HG03196 (cell line): ENCODE data around the gene PSENEN.

ENCODE experiments used
- ATAC-seq: cut with Tn5 transposase; IDR thresholded peaks from one replicate; pipeline ENCODE4 v1.9.1; 2021; ENCODE audit not compliant: unreplicated experiment

PSENEN gene

DNA sequence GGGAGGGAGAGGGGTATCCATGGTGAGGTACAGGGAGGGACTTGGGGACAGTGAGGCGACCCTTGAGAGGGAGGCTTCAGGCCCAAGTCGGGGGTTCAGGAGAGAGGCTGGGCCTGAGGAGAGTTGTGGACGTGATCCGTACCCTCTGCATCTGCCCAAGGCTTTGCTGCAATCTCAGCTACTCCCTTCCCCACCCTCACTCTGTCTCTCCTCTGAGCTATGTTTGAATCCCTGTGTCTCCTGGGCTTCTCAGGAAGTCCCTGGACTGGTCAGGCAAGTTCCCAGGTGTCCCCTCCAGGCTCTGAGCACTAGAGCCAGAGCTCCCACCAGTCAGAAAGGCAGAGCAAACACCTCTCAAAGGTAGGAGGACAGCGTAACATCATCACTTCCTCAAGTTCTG lies 4.7 kb downstream of the PSENEN start:
- no peak for ATAC-seq

DNA sequence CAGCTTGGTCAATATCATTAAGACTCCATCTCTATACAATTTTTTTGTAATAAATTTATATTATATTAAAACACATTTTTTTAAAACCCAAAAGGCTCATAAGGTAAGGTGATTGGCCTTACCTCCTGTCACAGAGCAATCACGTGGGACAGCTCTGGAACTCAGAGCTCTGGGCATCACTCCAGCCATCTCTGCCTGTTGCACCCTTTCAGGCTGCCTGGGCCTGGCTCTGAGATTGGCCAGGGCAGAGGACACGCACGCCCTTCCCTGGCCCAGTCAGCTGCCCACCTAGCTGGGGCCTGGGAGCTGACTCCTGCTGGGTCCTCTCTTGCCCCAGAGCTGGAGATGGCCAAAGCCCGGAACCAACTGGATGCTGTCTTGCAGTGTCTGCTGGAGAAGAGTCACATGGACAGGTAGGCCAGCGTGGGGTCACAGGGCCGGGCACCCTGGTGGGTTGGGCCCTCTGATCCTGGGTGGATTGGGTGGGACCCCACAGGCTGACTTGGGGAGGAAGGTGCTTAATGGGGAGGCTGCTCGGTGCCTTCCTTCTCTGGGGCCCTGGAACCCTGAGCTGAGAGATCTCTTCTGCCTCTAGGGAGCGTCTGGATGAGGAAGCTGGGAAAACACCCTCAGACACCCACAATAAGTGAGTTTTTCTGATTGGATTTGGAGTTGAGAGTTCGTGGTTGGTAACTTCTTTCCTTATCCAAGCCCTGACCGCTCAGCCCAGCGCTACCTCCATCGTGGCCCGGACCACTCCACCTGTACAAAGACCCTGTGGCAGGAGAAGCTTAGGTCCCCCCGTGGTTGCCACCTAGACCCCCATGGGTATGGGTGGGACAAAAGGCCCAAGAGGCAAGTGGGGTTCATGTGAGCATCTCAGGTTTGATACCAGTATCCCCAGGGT lies 6.6 kb downstream of the PSENEN start:
- ATAC-seq, result no peak

DNA sequence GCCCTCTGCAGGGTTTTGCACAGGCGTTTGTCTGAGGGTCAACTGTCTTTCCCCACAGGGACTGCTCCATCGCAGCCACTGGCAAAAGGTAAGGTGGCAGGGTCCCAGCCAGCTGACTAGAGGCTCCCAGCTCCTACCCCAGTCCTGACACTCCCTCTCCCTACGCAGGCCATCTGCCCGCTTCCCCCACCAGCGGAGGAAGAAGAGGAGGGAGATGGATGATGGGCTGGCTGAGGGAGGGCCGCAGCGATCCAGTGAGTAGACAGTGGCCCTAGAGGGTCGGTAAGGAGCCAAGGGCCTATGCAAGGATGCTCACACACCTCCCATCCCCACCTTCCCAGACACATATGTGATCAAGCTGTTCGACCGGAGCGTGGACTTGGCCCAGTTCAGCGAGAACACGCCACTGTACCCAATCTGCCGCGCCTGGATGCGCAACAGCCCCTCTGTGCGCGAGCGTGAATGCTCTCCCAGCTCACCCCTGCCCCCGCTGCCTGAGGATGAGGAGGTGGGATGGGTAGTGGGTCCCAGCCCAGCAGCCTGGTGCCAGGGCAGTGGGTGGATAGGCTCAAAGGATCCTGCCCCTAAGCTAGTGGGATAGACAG lies 7.4 kb downstream of the PSENEN start:
- no peak for ATAC-seq

DNA sequence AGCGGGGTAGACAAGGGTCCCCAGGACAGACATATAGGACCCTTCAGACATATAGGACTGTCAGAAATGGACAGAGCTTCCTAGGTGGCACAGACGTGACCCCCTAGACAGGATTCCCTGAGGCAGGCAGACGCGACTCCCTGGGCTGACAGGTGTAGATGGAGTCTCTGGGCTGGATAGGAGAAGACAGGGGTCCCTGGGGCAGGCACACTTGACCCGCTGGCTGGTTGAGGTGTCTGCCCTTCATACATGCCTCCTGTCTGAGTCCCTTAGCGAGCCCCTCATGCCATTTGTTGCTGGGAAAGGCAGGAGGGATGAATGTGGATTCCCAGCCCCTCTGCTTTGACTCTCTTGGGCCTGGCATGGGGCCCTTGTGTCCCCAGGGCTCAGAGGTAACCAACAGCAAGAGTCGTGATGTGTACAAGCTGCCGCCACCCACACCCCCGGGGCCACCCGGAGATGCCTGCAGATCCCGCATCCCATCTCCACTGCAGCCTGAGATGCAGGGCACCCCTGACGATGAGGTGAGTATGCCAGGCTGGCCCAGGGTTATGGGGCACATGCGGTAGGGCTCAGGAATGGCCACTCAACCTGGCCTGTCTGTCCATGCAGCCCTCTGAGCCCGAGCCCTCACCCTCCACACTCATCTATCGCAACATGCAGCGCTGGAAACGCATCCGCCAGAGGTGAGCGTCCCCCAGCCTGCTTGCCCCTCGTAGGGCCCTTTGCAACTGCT lies 8.4 kb downstream of the PSENEN start:
- no peak for ATAC-seq

DNA sequence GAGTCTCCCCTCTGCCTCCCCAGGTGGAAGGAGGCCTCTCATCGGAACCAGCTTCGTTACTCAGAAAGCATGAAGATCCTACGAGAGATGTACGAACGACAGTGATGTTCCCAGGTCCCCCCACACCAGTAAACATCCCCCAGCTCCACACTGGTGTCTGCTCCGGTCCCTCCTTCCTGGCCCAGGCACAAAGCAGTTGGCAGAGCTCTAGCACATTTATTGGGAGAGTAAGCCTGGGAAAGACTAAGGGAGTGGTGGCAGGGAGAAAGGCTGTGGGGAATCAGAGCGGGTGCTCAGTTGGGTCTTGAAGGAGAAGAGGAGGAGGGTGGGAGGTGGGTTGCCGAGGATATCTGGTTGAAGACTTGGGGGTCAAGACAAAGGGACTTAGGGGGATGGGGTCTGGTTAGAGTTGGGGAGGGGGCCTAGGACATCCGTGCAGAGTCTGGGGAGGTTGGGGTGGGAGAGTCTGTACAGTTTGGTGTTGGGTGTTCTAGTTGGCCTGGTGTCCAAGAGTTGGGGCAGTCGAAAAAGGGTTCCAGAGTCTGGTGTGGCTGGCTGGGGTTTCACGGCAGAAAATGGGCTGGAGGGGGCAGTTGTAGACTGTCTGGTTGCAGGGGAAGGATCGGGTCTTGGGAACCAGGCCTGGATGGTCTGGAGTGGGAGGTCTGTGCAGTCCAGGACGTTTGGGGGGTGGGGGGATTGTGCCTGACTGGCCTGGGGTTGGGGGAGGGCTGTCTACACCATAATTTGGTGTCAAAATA lies 9.1 kb downstream of the PSENEN start:
- ATAC-seq, result no peak

DNA sequence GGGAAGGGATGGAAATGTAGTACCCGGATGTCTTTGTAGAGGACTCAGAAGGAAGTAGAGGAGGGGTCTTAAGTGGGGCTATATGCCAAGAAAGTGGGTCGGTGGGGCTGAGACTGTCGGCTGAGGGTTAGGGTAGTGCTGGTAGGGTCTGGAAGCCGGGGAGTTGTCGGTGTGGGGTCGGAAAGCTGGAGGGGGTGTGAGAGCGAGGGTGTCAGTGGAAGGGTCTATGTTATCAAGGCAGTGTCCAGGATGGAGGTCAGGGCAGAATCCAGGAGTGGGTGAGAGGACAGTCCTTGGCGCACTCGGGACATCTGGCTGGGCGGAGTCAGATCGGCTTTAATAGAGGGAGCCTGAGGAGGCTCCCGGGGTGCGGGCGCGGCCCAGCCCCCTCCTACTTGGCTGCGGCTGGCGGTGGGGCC lies 9.7 kb downstream of the PSENEN start:
- no peak for ATAC-seq

DNA sequence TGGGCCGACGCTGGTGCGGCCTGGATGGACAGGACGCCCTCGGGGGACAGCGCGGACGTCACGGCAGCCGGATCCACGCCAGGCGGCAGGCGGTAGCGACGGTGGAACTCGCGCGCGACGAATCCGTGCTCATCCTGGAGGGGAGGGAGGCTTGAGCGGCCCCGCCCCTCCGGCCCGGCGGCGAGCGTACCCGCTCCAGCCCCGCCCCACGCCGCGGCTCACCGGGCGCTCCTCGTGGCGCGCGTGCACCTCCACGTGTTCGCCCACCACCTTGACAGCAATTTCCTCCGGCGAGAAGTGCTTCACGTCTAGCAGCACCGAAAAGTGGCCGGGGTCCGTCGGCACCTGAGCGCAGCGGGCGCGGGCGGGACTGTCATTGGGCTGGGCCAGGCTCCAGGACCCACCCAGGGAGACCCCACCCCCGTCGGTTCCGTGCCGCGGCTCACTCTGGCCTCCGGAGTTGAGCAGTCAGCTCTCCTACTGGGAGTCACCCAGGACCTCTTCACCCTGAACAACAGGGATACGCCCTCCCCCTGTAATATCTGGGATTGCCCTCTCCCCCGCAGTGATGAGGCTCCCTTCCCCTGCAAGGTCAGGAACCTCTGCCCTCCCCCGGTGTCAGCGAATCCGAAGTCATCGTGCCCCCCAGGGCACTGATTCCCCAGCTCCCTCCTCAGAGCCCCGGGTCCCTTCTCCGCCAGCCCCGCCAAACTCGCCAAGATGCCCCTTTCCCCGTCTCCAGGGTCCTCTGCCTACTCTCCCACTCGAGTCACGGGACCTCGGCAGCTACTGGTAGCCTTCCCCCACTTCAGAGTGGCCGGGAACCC lies 10.3 kb downstream of the PSENEN start:
- ATAC-seq, result no peak

DNA sequence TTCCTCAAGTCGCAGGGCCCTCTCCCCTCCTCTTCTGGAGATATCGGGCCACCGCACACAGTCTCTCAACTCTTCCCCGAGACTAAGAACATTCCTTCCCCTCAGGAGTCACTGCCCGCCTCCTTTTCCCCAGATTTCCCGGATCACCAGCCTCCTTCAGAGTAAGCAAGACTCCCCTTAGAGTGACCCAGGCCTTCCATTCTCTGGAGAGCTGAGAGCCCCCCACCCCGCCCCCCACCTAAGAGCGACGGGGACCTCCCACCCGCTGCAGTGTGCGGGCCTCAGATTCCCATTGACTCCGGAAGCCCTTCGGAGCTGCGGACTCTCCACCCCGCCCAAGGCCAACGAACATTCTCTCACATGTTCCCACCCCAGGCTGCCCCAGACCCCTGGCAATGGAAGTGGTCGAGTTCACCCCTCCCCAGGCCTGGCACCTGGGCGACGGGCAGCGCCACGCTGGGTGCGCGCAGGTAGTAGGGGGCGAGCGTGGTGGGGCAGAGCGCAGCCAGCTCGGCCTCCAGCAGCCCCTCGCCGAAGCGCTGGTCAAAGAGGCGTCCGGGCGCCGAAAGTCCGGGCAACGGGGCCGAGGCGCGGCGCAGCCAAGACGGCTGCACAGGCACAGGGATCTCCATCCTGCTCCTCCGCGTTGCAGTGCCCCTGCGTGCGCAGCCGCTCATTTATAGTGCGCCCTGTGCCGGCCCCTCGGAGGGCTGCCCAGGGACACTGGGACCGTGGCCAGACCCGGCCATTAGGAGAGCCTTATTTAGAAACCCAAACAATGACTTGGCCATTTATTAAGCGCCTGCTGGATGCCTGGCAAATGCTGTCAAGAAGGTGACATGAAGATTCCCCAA lies 11.2 kb downstream of the PSENEN start, which contains the start of gene HSPB6:
Gene HSPB6, minus strand, starts transcription at position 653 of the 854 bp plus-strand sequence. Its CDS starts 21 bp downstream, at position 632.
- no peak for ATAC-seq

DNA sequence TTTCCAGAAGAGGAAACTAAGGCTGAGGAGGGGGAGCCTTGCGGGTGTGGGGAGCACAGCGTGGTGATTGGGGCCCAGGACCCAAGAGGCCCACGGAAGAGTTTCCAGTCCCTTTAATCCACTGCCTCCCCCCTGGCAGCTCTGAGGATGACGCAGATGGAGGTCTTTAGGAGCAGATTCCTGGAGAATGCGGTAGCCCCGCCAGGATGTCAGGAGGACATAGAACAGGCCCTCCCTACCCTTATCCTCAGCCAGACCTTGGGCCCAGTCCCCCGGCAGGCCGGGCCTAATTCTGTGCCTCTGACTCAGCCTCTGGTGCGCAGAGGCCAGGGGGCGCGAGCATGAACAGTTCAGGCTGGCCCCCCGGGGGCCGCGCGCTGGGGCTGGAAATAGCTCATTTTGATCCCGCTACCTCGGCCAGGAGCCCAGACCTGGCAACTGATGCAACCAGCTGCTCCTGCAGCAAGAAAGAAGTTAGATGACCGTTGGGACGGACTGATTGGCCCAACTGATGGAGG lies 11.8 kb downstream of the PSENEN start:
- peak; percentile 13 for ATAC-seq

DNA sequence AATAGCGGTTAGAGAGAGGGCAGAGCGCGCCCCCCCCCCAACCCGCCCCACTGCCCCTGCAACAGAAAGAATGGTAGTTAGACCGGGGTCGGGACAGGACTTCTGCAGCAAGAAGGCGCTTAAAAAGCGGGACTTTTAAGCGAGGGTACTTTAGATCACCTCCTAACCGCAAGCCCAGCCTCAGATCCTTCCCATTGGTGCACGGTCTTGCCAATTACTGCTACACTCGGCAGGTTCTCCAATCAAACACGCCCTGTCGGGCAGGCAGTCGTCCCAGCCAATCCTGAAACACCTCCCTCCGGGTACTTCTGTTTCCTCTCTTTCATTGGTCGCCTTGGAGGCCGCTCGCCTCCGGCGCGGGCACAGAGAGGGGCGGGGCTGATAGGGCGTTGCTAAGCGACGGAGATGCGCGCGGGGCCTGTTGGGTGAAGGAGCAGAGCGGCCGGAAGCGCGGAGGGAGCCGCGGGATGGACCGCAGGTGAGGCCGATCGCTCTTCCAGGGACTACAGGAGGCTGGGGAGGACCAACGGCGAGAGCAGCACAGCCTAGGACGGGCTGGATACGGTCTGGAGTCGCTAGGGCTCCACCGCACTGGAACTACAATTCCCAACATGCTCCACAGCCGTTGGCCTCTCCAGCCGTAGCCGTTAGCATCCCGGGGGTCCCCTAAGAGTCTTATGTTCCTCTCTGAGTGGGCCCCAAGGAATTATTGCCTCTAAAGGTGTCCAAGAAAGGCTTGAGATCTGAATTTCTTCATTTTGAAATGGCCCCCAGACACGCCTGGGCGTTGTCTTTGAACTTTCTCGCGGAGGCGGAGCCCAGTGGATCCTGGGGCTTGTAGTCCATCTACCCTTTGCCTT lies 12.5 kb downstream of the PSENEN start, which contains the start of gene PROSER3:
Gene PROSER3, plus strand, starts transcription at position 428 of the 860 bp plus-strand sequence. Its CDS starts 40 bp downstream, at position 468.
- peak; percentile 88 for ATAC-seq

DNA sequence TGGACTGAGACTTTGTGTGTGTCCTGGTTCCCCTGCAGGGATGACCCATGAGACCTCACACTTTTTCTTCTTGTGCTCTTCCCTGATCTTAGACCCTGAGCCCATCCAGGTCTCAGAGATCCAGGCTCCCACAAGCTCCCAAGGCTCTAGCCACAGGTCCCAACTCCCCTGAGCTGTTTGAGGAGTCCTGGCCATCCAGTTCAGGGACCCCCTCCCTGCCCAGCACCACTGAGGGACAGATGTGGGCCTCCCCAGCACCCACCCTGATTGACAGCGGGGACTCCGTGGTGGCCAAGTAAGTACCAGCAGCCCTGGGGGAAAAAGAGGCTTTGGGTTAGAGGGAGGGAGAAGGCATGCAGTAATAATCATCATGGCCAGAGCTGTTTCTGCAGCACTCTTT lies 14.2 kb downstream of the PSENEN start:
- no peak for ATAC-seq

DNA sequence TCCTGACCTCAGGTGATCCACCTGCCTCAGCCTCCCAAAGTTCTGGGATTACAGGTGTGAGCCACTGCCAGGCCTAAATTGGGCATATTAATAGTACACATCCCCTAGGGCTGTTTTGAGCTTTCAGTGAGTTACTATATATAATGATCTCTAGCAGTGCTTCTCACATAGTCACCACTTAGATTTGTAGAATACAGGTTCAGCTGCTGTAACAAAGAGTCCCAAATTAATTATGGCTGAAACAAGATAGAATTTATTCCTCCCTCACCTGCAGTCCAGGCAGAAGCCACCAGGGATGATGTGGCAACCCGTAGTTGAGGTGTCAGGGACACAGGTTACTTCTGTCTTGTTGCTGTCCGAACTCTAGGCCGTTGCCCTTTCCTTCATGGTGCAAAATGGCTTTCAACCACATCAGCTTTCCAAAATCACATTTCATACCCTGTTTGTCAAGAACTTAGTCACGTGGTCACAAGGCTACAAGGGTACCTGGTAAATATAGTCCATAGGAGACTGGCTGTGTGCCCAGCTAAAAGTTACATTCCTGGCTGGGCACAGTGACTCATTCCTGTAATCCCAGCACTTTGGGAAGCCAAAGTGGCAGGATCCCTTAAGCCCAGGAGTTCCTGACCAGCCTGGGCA lies 15.4 kb downstream of the PSENEN start:
- no peak for ATAC-seq

DNA sequence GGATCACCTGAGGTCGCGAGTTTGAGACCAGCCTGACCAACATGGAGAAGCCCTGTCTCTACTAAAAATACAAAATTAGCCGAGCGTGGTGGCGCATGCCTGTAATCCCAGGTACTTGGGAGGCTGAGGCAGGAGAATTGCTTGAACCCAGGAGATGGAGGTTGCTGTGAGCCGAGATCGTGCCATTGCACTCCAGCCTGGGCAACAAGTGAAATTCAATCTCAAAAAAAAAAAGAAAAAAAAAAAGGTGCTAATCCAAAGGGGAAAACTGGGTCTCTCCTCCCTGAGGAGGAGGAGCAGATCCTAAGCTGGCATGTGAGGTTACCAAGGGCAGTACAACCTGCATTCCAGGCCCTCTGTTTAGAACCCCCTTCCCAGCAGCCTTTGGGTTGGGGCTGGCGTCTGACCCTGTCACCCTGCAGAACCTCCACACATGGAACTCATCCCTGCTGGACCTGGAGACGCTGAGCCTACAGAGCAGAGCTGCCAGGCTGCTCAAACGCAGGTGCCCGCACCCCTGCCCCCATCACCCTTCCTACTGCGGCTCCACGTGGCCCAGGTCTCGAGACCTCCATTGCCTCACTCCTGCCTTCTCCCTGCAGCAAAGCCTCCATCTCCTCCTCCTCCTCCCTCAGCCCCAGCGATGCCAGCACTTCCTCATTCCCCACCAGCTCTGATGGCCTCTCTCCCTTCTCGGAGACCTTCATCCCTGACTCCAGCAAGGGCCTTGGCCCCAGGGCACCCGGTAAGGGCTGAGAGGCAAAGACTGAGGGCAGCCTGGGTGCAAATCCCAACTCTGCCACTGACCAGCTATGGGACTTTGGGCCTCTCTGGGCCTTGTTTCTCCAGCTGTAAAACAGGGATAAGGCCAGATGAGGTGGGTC lies 19.2 kb downstream of the PSENEN start:
- ATAC-seq, result no peak

DNA sequence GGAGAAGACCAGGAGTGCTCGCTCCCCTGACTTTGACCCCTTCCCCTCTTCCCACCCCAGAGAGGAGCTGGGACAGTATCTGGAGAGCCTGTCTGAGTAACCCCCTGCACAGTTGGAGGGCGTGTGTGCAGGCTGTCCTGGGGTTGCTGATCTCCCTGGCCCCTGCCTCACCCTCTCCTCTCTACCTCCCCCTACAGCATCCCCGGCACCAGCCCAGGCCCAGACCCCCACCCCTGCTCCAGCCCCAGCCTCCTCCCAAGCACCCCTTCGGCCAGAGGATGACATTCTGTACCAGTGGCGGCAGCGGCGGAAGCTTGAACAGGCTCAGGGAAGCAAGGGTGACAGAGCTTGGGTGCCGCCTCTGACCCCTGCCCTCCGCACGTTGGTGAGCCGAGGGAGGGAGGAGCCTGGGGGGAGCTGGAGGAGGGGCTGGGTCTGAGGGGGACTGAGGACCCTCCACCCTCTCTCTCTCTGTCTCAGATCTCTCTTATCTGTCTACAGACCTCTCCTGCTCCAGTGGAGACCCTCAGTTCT lies 21.2 kb downstream of the PSENEN start:
- ATAC-seq, result no peak

DNA sequence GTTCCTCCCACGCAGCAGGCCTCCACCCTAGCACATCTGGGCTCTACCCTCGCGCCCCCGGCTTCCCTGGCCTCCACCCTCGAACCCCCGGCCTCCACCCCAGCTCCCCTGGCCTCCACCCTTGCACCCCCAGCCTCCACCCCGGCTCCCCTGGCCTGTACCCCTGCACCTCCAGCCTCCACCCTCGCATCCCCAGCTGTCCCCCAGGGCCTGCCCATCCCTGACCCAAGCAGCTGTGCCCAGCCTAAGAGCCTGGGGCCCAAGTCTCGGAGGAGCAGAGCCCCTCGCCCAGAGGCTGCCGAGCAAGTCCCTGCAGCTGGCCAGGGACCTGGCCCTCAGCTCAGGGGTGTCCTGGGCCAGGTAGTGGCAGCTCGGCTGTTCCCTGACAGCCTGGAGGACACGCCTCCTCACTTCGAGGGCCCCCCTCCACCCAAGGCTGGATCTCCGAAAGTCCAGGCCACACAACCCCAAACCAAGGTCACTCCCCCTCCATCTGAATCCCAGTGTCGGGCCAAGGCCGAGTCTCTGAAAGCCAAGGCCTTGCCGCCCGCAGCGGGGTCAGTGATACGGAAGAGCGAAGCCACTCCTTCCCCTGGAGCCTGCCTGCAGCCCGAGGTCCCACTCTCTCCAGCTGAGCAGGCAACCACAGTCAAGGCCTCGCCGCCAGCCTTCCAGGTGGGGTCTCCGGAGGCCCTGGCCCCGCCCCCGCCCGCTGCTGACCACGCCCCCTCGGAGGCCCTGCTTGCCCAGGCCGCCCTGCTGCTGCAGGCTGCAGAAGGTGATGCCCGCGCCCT lies 22.0 kb downstream of the PSENEN start:
- no peak for ATAC-seq
